GM18526 (cell line): ENCODE data around the gene GNAQ.

Experiments used
- POLR2A ChIP-seq: IDR thresholded peaks from 3 replicates; pipeline ENCODE4 v1.6.1; 2011; ENCODE audit not compliant: insufficient read length; ENCODE audit errors: extremely low read depth

The GNAQ gene

GRCh38 chr9:77949751-77950436, 81.7 kb downstream of the GNAQ start:
- no peak for TF ChIP-seq POLR2A

- no peak for TF ChIP-seq POLR2A
These were observed 84.0 kb downstream of the GNAQ start for GRCh38 chr9:77947651-77948050.

GRCh38 chr9:77946969-77947620, 84.5 kb downstream of the GNAQ start:
- no peak for TF ChIP-seq POLR2A

GRCh38 chr9:77946296-77946695, 85.3 kb downstream of the GNAQ start:
- no peak for TF ChIP-seq POLR2A

- no peak for TF ChIP-seq POLR2A
These were observed 85.8 kb downstream of the GNAQ start for GRCh38 chr9:77945798-77946197.

- TF ChIP-seq POLR2A: no peak
These were observed 86.9 kb downstream of the GNAQ start for GRCh38 chr9:77944556-77945243.

- no peak for TF ChIP-seq POLR2A
These were observed 88.6 kb downstream of the GNAQ start for GRCh38 chr9:77943057-77943456.

- no peak for TF ChIP-seq POLR2A
These were observed 92.4 kb downstream of the GNAQ start for GRCh38 chr9:77939149-77939668.

GRCh38 chr9:77938163-77938562, 93.4 kb downstream of the GNAQ start:
- TF ChIP-seq POLR2A: no peak

GRCh38 chr9:77935974-77936373, 95.6 kb downstream of the GNAQ start:
- TF ChIP-seq POLR2A: no peak

- no peak for TF ChIP-seq POLR2A
These were observed 96.4 kb downstream of the GNAQ start for GRCh38 chr9:77935211-77935610.

GRCh38 chr9:77933976-77934375, 97.6 kb downstream of the GNAQ start:
- no peak for TF ChIP-seq POLR2A

- TF ChIP-seq POLR2A: no peak
These were observed 98.6 kb downstream of the GNAQ start for GRCh38 chr9:77933019-77933418.

- no peak for TF ChIP-seq POLR2A
These were observed 101.7 kb downstream of the GNAQ start for GRCh38 chr9:77929942-77930341.

GRCh38 chr9:77927265-77927664, 104.3 kb downstream of the GNAQ start:
- no peak for TF ChIP-seq POLR2A

- no peak for TF ChIP-seq POLR2A
These were observed 105.2 kb downstream of the GNAQ start for GRCh38 chr9:77926371-77926878.
